Osteoblast (primary cell): ENCODE data around the gene FCHO1. TPM values are rescaled to one million over a fixed set of nuclear protein-coding genes. Genes with fewer than 3 reads are reported as not detected.

Experiments used
- DNase-seq: peaks from one replicate; pipeline ENCODE4 v3.0.0; 2011; ENCODE audit warnings: low spot score, mixed read lengths; ENCODE audit not compliant: insufficient read length; ENCODE audit errors: missing footprints
- H2AFZ ChIP-seq: 2 replicates; pipeline ENCODE4 v1.6.0; 2011; ENCODE audit warnings: mild to moderate bottlenecking, low read length
- H3K27ac ChIP-seq: 2 replicates; pipeline ENCODE4 v1.5.1; 2011; ENCODE audit warnings: mild to moderate bottlenecking, low read depth, low read length, moderate library complexity
- H3K27me3 ChIP-seq: 2 replicates; pipeline ENCODE4 v1.6.0; 2012; ENCODE audit warnings: mild to moderate bottlenecking, control low read depth, inconsistent platforms, low read length, moderate library complexity; ENCODE audit not compliant: insufficient read depth
- H3K36me3 ChIP-seq: 2 replicates; pipeline ENCODE4 v1.5.1; 2011; ENCODE audit warnings: mild to moderate bottlenecking, low read length, control low read depth, moderate library complexity; ENCODE audit not compliant: insufficient read depth
- H3K4me1 ChIP-seq: 2 replicates; pipeline ENCODE4 v1.5.1; 2011; ENCODE audit warnings: mild to moderate bottlenecking, low read length, control low read depth, moderate library complexity; ENCODE audit not compliant: insufficient read depth
- H3K4me2 ChIP-seq: 2 replicates; pipeline ENCODE4 v1.6.0; 2011; ENCODE audit warnings: mild to moderate bottlenecking, low read length; ENCODE audit not compliant: insufficient read depth
- H3K4me3 ChIP-seq: fragments of 200-600 bp; sonication (generic); 3 replicates; pipeline ENCODE4 v1.5.1; 2012; ENCODE audit warnings: mild to moderate bottlenecking, low read length, inconsistent platforms; ENCODE audit not compliant: insufficient read depth
- H3K79me2 ChIP-seq: 2 replicates; pipeline ENCODE4 v1.6.0; 2012; ENCODE audit warnings: mild to moderate bottlenecking, low read length, control low read depth, inconsistent platforms; ENCODE audit not compliant: insufficient read depth
- H3K9me3 ChIP-seq: 2 replicates; pipeline ENCODE4 v1.5.1; 2011; ENCODE audit warnings: low read depth, low read length, control low read depth
- H4K20me1 ChIP-seq: 2 replicates; pipeline ENCODE4 v1.6.0; 2012; ENCODE audit warnings: mild to moderate bottlenecking, low read length, control low read depth; ENCODE audit not compliant: insufficient read depth
- CTCF ChIP-seq: IDR thresholded peaks from 2 replicates; pipeline ENCODE4 v1.5.1; 2011; ENCODE audit warnings: mild to moderate bottlenecking, low read depth, low read length, moderate library complexity; ENCODE audit errors: extremely low read depth
- total RNA-seq: library from RNA; depleted of rRNA; stranded (reverse); fragments of >200 nt; gene quantifications from 2 replicates; pipeline ENCODE4 v1.2.3, GENCODE V29; 2012

Gene FCHO1
- total RNA-seq, 1 donor, result 0.72 TPM

GRCh38 chr19:17784201-17785008 is 33.1 kb downstream of the FCHO1 start:
- Histone ChIP-seq H2AFZ (peak overlapping the region; percentile 87), H3K4me2 (peak overlapping the region; percentile 50), H3K79me2 (no peaks in the 10 kb centered on the region), H3K27ac (no peak overlapping the region), H3K4me3 (peak overlapping the region; percentile 40), H3K27me3 (no peaks in the 10 kb centered on the region), H3K36me3 (no peaks in the 10 kb centered on the region), H3K4me1 (no peaks in the 10 kb centered on the region), H3K9me3 (no peaks in the 10 kb centered on the region), H4K20me1 (no peaks in the 10 kb centered on the region)
- DNase-seq, result peak; percentile 97
- peak; percentile 80 for TF ChIP-seq CTCF

DNA sequence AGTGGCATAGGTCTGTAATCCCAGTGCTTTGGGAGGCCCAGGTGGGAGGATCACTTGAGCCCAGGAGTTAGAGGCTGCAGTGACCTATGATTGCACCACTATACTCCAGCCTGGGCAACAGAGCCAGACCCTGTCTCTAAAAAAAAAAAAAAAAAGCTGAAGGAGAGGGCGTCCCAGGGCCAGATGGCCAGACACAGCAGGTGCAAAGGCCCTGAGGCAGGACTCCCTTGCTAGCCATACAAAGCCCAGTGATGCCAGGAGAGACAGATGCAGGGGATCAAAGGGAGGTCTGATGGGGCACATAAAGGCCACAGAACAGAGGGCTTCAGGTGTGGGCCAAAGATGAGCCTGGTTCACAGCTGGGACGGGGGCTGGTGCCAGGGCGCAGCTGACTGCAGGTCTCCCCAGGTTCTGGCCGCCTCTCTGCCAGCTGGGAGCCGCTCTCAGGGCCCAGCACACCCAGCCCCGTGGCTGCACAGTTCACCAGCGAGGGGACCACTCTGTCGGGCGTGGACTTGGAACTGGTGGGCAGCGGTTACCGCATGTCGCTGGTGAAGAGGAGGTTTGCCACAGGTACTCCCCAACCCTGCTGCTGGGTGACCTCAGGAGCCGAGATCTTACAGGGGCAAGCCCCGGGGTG is 36.1 kb downstream of the FCHO1 start:
- H3K9me3 ChIP-seq, result no peaks in the 10 kb centered on the region
- H3K4me3 ChIP-seq, result no peak overlapping the region
- no peaks in the 10 kb centered on the region for H3K27me3 ChIP-seq
- DNase-seq, result peak; percentile 61
- H2AFZ ChIP-seq, result no peak overlapping the region
- TF ChIP-seq CTCF, result no peak
- H3K79me2 ChIP-seq, result no peaks in the 10 kb centered on the region
- H4K20me1 ChIP-seq, result no peaks in the 10 kb centered on the region
- H3K4me2 ChIP-seq, result no peak overlapping the region
- no peak overlapping the region for H3K27ac ChIP-seq
- H3K4me1 ChIP-seq, result no peaks in the 10 kb centered on the region
- H3K36me3 ChIP-seq, result no peaks in the 10 kb centered on the region

DNA sequence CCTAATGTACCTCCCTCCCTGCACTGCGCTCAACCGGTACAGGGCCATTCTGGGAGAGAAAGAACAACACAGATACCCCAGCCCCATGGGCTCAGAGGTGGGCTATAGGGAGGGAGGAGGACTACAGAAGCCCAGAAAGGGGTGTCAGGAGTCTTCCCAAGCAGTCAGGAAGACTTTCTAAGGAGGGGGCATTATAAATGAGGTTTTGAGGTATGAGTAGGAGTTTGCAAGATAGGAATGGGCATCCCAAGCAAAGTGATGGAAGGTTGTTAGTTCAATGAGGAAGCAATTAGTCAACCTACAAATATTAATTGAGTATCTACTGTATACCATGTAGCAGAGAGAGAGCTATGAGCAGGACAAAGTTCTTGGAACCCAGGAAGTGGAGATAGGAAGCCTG is 37.4 kb downstream of the FCHO1 start:
- DNase-seq, result peak; percentile 60
- Histone ChIP-seq H4K20me1 (no peaks in the 10 kb centered on the region), H3K9me3 (no peaks in the 10 kb centered on the region), H2AFZ (no peak overlapping the region), H3K4me2 (no peak overlapping the region), H3K79me2 (no peaks in the 10 kb centered on the region), H3K4me3 (no peak overlapping the region), H3K36me3 (no peaks in the 10 kb centered on the region), H3K4me1 (no peaks in the 10 kb centered on the region), H3K27me3 (peaks cover 4% of the 10 kb centered on the region), H3K27ac (no peak overlapping the region)
- TF ChIP-seq CTCF, result no peak

DNA sequence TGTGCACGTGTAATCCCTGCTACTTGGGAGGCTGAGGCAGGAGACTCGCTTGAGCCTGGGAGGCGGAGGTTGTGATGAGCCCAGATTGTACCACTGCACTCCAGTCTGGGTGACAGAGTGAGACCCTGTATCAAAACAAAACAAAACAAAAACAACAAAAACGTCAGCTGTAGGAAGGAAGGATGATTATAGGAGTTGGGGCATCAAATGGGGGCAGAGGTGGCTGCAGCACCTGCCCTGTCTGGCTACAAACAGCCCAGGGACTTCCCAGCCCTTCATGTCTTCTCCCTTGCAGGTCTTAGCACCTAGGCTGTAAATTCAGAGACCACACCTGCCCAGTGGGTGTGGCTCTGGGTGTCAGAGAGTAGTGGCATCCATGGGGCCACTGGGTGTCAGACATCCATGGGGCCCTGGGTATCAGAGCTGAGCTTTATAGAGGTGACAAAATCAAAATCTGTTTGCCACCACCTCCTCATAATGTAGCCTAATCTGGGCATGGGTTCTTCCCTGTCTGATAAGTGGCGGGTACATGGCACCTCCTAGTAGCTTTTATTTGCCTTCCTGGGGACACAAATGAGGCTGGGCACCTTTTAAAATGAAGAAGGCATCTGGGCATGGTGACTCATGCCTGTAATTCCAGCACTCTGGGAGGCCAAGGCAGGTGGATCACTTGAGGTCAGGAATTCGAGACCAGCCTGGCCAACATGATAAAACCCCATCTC is 38.9 kb downstream of the FCHO1 start:
- H4K20me1 ChIP-seq, result no peaks in the 10 kb centered on the region
- no peak for DNase-seq
- H3K9me3 ChIP-seq, result no peaks in the 10 kb centered on the region
- TF ChIP-seq CTCF, result no peak
- no peaks in the 10 kb centered on the region for H3K36me3 ChIP-seq
- no peaks in the 10 kb centered on the region for H3K79me2 ChIP-seq
- no peak overlapping the region for H3K4me3 ChIP-seq
- no peak overlapping the region for H2AFZ ChIP-seq
- H3K4me1 ChIP-seq, result no peaks in the 10 kb centered on the region
- no peak overlapping the region for H3K4me2 ChIP-seq
- no peak overlapping the region for H3K27ac ChIP-seq
- H3K27me3 ChIP-seq, result peaks cover 20% of the 10 kb centered on the region
